H1 (cell line): ENCODE measurements around the gene SPOCK1. TPM values are rescaled to one million over a fixed set of nuclear protein-coding genes. Genes with fewer than 3 reads are reported as not detected.
A peak's percentile ranks its signal among the peaks of the same experiment; 100 is the strongest.

ENCODE experiments used
- CTCF ChIA-PET: fragments of 300-600 bp; sonication (Branson Sonifier 250); formaldehyde crosslinking; loops from one replicate; lab custom pipeline; 2021; ENCODE audit not compliant: partially characterized antibody; lab: Charles Lee
- POLR2A ChIA-PET: fragments of 300-600 bp; sonication (Branson Sonifier 250); formaldehyde crosslinking; loops from one replicate; lab custom pipeline; 2021; ENCODE audit warnings: inconsistent platforms; ENCODE audit not compliant: partially characterized antibody; lab: Charles Lee
- DNase-seq, 2 experiments: peaks; one replicate each; pipeline versions ENCODE4 v3.0.0 to v3.0.0-alpha.2; 2010 to 2022; ENCODE audit warnings: low spot score in 2 of 2, low read depth in 1 of 2, mixed read lengths in 1 of 2
- FAIRE-seq: peaks from 2 replicates; lab custom pipeline; 2011; peaks lifted over from hg19 to GRCh38; lab: Jason Lieb, UNC
- H2AFZ ChIP-seq: 2 replicates; pipeline ENCODE4 v1.8.1; 2012; ENCODE audit warnings: low read length, inconsistent platforms
- H2AK5ac ChIP-seq: 2 replicates; pipeline ENCODE4 v1.6.1; 2013; ENCODE audit warnings: low read depth, low read length
- H2BK120ac ChIP-seq: replicated peaks from 2 replicates; pipeline ENCODE3; 2013; ENCODE audit warnings: low read depth, low read length, inconsistent platforms
- H2BK12ac ChIP-seq: 2 replicates; pipeline ENCODE4 v1.6.1; 2013; ENCODE audit warnings: low read depth, low read length
- H2BK15ac ChIP-seq: 2 replicates; pipeline ENCODE4 v1.6.1; 2013; ENCODE audit warnings: low read length
- H2BK20ac ChIP-seq: 2 replicates; pipeline ENCODE4 v1.6.1; 2013; ENCODE audit warnings: low read length
- H2BK5ac ChIP-seq: 2 replicates; pipeline ENCODE4 v1.6.1; 2013; ENCODE audit warnings: low read depth, low read length
- H3K14ac ChIP-seq: 2 replicates; pipeline ENCODE4 v1.6.1; 2013; ENCODE audit warnings: inconsistent platforms; ENCODE audit not compliant: insufficient read length
- H3K18ac ChIP-seq: 2 replicates; pipeline ENCODE4 v1.6.1; 2013; ENCODE audit warnings: low read length; ENCODE audit errors: extremely low read depth
- H3K23ac ChIP-seq: 2 replicates; pipeline ENCODE4 v1.6.1; 2013; ENCODE audit warnings: inconsistent platforms; ENCODE audit not compliant: insufficient read length
- H3K23me2 ChIP-seq: 2 replicates; pipeline ENCODE4 v1.6.1; 2013; ENCODE audit warnings: low read depth, low read length
- H3K27ac ChIP-seq: 2 replicates; pipeline ENCODE4 v1.6.1; 2011; ENCODE audit warnings: low read depth, low read length, inconsistent platforms
- H3K27me3 ChIP-seq, 4 experiments: replicated peaks in 1 of 4; 1 replicate in 1 of 4; 2 replicates in 3 of 4; pipeline versions ENCODE4 v1.6.1 to v1.8.1; 2011 to 2013; ENCODE audit warnings: low read length in 3 of 4, mild to moderate bottlenecking in 3 of 4, inconsistent platforms in 2 of 4, mixed read lengths in 2 of 4, moderate library complexity in 1 of 4; ENCODE audit not compliant: control insufficient read depth in 3 of 4, insufficient read depth in 3 of 4; ENCODE audit errors: extremely low read depth in 1 of 4
- H3K36me3 ChIP-seq, 4 experiments: 2 replicates each; pipeline versions ENCODE4 v1.6.1 to v1.8.1; 2011 to 2013; ENCODE audit warnings: mild to moderate bottlenecking in 4 of 4, low read length in 3 of 4, moderate library complexity in 2 of 4, control low read depth in 1 of 4, inconsistent platforms in 1 of 4; ENCODE audit not compliant: insufficient read depth in 4 of 4, control insufficient read depth in 2 of 4
- H3K4ac ChIP-seq: replicated peaks from 2 replicates; pipeline ENCODE3; 2013; ENCODE audit warnings: low read length, low read depth, mixed read lengths, inconsistent platforms; ENCODE audit not compliant: insufficient read length
- H3K4me1 ChIP-seq, 4 experiments: replicated peaks in 1 of 4; 1 replicate in 1 of 4; 2 replicates in 3 of 4; pipeline versions ENCODE4 v1.6.1 to v1.8.1; 2011 to 2013; ENCODE audit warnings: low read length in 3 of 4, inconsistent platforms in 2 of 4, mixed read lengths in 1 of 4; ENCODE audit not compliant: insufficient read depth in 4 of 4, control insufficient read depth in 3 of 4
- H3K4me2 ChIP-seq, 2 experiments: 2 replicates each; pipeline versions ENCODE4 v1.6.1 to v1.8.1; 2011 to 2013; ENCODE audit warnings: low read depth in 2 of 2, low read length in 2 of 2, control low read depth in 1 of 2, inconsistent platforms in 1 of 2, mild to moderate bottlenecking in 1 of 2; ENCODE audit not compliant: insufficient read depth in 1 of 2
- H3K4me3 ChIP-seq, 4 experiments: fragments of 200-600, 300-600 bp in 1 of 4; sonication (generic), shearing (Covaris generic), sonication (Bioruptor Twin) in 1 of 4; 2 replicates each; pipeline versions ENCODE4 v1.5.1 to v1.8.1; 2011 to 2016; ENCODE audit warnings: low read length in 4 of 4, low read depth in 3 of 4, control low read depth in 2 of 4, inconsistent platforms in 2 of 4, mild to moderate bottlenecking in 2 of 4, mixed read lengths in 1 of 4, moderate library complexity in 1 of 4; ENCODE audit not compliant: insufficient read depth in 2 of 4; ENCODE audit errors: extremely low read depth in 1 of 4
- H3K56ac ChIP-seq: replicated peaks from 2 replicates; pipeline ENCODE3; 2013; ENCODE audit warnings: low read depth, mild to moderate bottlenecking, mixed read lengths, low read length, inconsistent platforms; ENCODE audit not compliant: insufficient read length
- H3K79me1 ChIP-seq: 2 replicates; pipeline ENCODE4 v1.6.1; 2013; ENCODE audit warnings: low read depth, low read length, control low read depth
- H3K79me2 ChIP-seq, 2 experiments: 2 replicates each; pipeline versions ENCODE4 v1.6.1 to v1.8.1; 2012 to 2013; ENCODE audit warnings: low read length in 2 of 2, mild to moderate bottlenecking in 2 of 2, inconsistent platforms in 1 of 2; ENCODE audit not compliant: insufficient read depth in 2 of 2, control insufficient read depth in 1 of 2
- H3K9ac ChIP-seq, 4 experiments: replicated peaks in 1 of 4; 1 replicate in 1 of 4; 2 replicates in 3 of 4; pipeline versions ENCODE4 v1.6.1 to v1.8.1; 2011 to 2013; ENCODE audit warnings: low read depth in 3 of 4, low read length in 3 of 4, control low read depth in 2 of 4, mild to moderate bottlenecking in 2 of 4, moderate library complexity in 2 of 4, inconsistent platforms in 1 of 4; ENCODE audit errors: extremely low read depth in 1 of 4
- H3K9me3 ChIP-seq, 2 experiments: 2 replicates each; pipeline versions ENCODE4 v1.6.1 to v1.8.1; 2012 to 2013; ENCODE audit warnings: mild to moderate bottlenecking in 2 of 2, moderate library complexity in 2 of 2, control low read depth in 1 of 2, inconsistent platforms in 1 of 2, low read depth in 1 of 2, low read length in 1 of 2, mixed read lengths in 1 of 2; ENCODE audit not compliant: insufficient read depth in 2 of 2
- H4K20me1 ChIP-seq, 2 experiments: replicated peaks in 1 of 2; 2 replicates each; pipeline versions ENCODE3 to v1.8.1; 2011 to 2013; ENCODE audit warnings: inconsistent platforms in 2 of 2, low read length in 2 of 2, mild to moderate bottlenecking in 1 of 2; ENCODE audit not compliant: insufficient read depth in 2 of 2, control insufficient read depth in 1 of 2
- H4K5ac ChIP-seq: 2 replicates; pipeline ENCODE4 v1.6.1; 2013; ENCODE audit warnings: low read length, low read depth, mixed read lengths, inconsistent platforms; ENCODE audit not compliant: insufficient read length
- H4K8ac ChIP-seq: 2 replicates; pipeline ENCODE4 v1.8.0; 2013; ENCODE audit warnings: mild to moderate bottlenecking, moderate library complexity, low read length, inconsistent platforms; ENCODE audit not compliant: insufficient read depth; ENCODE audit errors: extremely low read depth
- H4K91ac ChIP-seq: replicated peaks from 2 replicates; pipeline ENCODE3; 2013; ENCODE audit warnings: low read length, mixed read lengths, inconsistent platforms; ENCODE audit not compliant: insufficient read length
- BACH1 ChIP-seq: IDR thresholded peaks from 2 replicates; pipeline ENCODE4 v1.6.1; 2012; ENCODE audit warnings: low read length, improper control_type of control experiment
- CTBP2 ChIP-seq: IDR thresholded peaks from 2 replicates; pipeline ENCODE4 v1.7.0; 2011; ENCODE audit warnings: borderline replicate concordance, mild to moderate bottlenecking, moderate library complexity, mixed read lengths, low read length; ENCODE audit not compliant: insufficient read depth, insufficient read length
- EP300 ChIP-seq, 2 experiments: IDR thresholded peaks; 1 replicate in 1 of 2; 2 replicates in 1 of 2; pipeline ENCODE4 v1.6.1; 2011 to 2012; ENCODE audit warnings: low read depth in 2 of 2, low read length in 2 of 2, mild to moderate bottlenecking in 2 of 2, borderline replicate concordance in 1 of 2, inconsistent platforms in 1 of 2, moderate library complexity in 1 of 2
- JUND ChIP-seq: IDR thresholded peaks from 2 replicates; pipeline ENCODE4 v1.6.1; 2011; ENCODE audit warnings: mild to moderate bottlenecking, improper control_type of control experiment, low read length
- MAX ChIP-seq: IDR thresholded peaks from 2 replicates; pipeline ENCODE4 v1.6.1; 2012; ENCODE audit warnings: inconsistent platforms
- RAD21 ChIP-seq, 2 experiments: IDR thresholded peaks in 1 of 2; conservative IDR thresholded peaks in 1 of 2; 2 replicates each; pipeline ENCODE4 v1.6.1; 2011; ENCODE audit warnings: low read depth in 2 of 2, low read length in 2 of 2, improper control_type of control experiment in 1 of 2, inconsistent platforms in 1 of 2, mild to moderate bottlenecking in 1 of 2, moderate library complexity in 1 of 2
- RBBP5 ChIP-seq: IDR thresholded peaks from 2 replicates; pipeline ENCODE4 v1.7.1; 2012; ENCODE audit warnings: low read depth, mild to moderate bottlenecking, inconsistent platforms, low read length, moderate library complexity, borderline replicate concordance
- RFX5 ChIP-seq: IDR thresholded peaks from 2 replicates; pipeline ENCODE4 v1.6.1; 2011; ENCODE audit warnings: low read depth, low read length, improper control_type of control experiment, borderline replicate concordance
- SP2 ChIP-seq: IDR thresholded peaks from 2 replicates; pipeline ENCODE4 v1.6.1; 2012; ENCODE audit warnings: mild to moderate bottlenecking, low read length, inconsistent platforms
- WGBS, 2 experiments: shearing (Covaris generic) in 1 of 2; methylation state at CpG; one replicate each; pipeline versions ENCODE4 v1.1.6 to v1.1.7; 2013 to 2015; ENCODE audit warnings: low lambda C conversion rate in 2 of 2, mixed read lengths in 2 of 2, inconsistent platforms in 1 of 2, low coverage in 1 of 2, missing lambda C conversion rate in 1 of 2; ENCODE audit not compliant: insufficient replicate concordance in 2 of 2, insufficient coverage in 1 of 2, insufficient read length in 1 of 2; ENCODE audit errors: extremely low coverage in 1 of 2, missing lambda C conversion rate in 1 of 2; 5-methylcytosine and 5-hydroxymethylcytosine counted together
- polyA plus RNA-seq, 7 experiments: library from polyadenylated mRNA; depleted of rRNA in 3 of 7; stranded (reverse) in 5 of 7; unstranded in 2 of 7; fragments of >200 nt in 5 of 7; fragments of 200-250 nt in 2 of 7; gene quantifications; 1 replicate in 5 of 7; 2 replicates in 1 of 7; 4 replicates in 1 of 7; pipeline versions ENCODE4 v1.2.1 to v1.2.3, GENCODE V29; 2011 to 2013; ENCODE audit warnings: missing spikeins in 2 of 7, mixed read lengths in 2 of 7
- total RNA-seq: library from RNA; stranded (reverse); fragmentation: NEBNext Ultra II Directional; extraction: Animal tissue kit (Norgen Biotek cat#: 25700); gene quantifications from 2 replicates; pipeline ENCODE4 v1.2.1, GENCODE V29; 2021

The SPOCK1 gene
- total and polyA plus RNA-seq, 2 of the 8 experiments (the other 6 are each of a cell fraction or from before 2014, with no cell fraction given) = 6.9 to 18.1 TPM

- Histone ChIP-seq H3K4me1 (no peaks in the 10 kb centered on the region), H3K9ac (no peak overlapping the region)
- TF ChIP-seq MAX (peak; percentile 71; the same call in 1 of the 2 replicates), CTBP2 (no peak), RBBP5 (no peak), EP300 (IDR thresholded peaks at IDR 0.05; ENCODE audit: borderline replicate concordance in 1 of 2, low read depth in 2 of 2, low read length in 2 of 2) (no peak), RAD21 (IDR thresholded peaks at IDR 0.05 in 1 of 2, conservative IDR thresholded peaks at IDR 0.05 in 1 of 2; ENCODE audit: low read depth in 2 of 2, low read length in 2 of 2) (peak; percentile 19 to 29; a peak in 3 of 4 replicates), SP2 (no peak), BACH1 (no peak), RFX5 (no peak), JUND (no peak)
Measured at GRCh38 chr5:137016783-137017324, 482.3 kb downstream of the SPOCK1 start.

More at GRCh38 chr5:137016783-137017324, 482.3 kb downstream of the SPOCK1 start:
- DNase-seq (no peak), FAIRE-seq (no peak)
- no peak overlapping the region for H4K91ac ChIP-seq
- H2BK120ac ChIP-seq = no peak overlapping the region
- no peak overlapping the region for H3K14ac ChIP-seq
- POLR2A ChIA-PET = interaction anchor here (0.6 kb wide), 1 partner anchor 1064 kb away, joined by 3 read pairs; no protein-coding TSS in a partner anchor
- 38% methylated on average over 5 of the region's 5 CpGs; no CpG with 5 or more reads in 1 of the 2 experiments for WGBS, 2 experiments
- no peaks in the 10 kb centered on the region for H3K36me3 ChIP-seq
- H2BK15ac ChIP-seq = no peak overlapping the region
- H2AK5ac ChIP-seq = no peak overlapping the region
- H4K20me1 ChIP-seq = no peaks in the 10 kb centered on the region
- no peak overlapping the region for H4K5ac ChIP-seq
- no peaks in the 10 kb centered on the region for H3K27me3 ChIP-seq
- no peak overlapping the region for H2BK12ac ChIP-seq
- no peak overlapping the region for H3K4me3 ChIP-seq
- no peaks in the 10 kb centered on the region for H3K23me2 ChIP-seq
- H3K23ac ChIP-seq = no peak overlapping the region
- H3K18ac ChIP-seq = no peak overlapping the region
- H3K4ac ChIP-seq = no peak overlapping the region
- no peak overlapping the region for H3K56ac ChIP-seq
- H3K4me2 ChIP-seq = no peak overlapping the region
- no peak overlapping the region for H2BK20ac ChIP-seq
- no peaks in the 10 kb centered on the region for H3K79me1 ChIP-seq
- no peaks in the 10 kb centered on the region for H3K9me3 ChIP-seq
- H4K8ac ChIP-seq = no peak overlapping the region
- H3K79me2 ChIP-seq = no peaks in the 10 kb centered on the region
- no peak overlapping the region for H3K27ac ChIP-seq
- CTCF ChIA-PET = interaction anchor here (0.5 to 2.8 kb wide), 3 partner anchors 18 to 39 kb away, joined by 3 to 12 read pairs (median 5); no protein-coding TSS in a partner anchor
- H2BK5ac ChIP-seq = no peak overlapping the region
- no peak overlapping the region for H2AFZ ChIP-seq
